GM21786 (cell line): ENCODE measurements around the gene REL.
"Not testable (repeated sequence)": the region's sequence is repeated elsewhere in the genome, so short reads cannot be mapped to it uniquely, and the experiment has no call there.

ENCODE experiments used
- ATAC-seq: cut with Tn5 transposase; IDR thresholded peaks from one replicate; pipeline ENCODE4 v1.9.1; 2021; ENCODE audit not compliant: unreplicated experiment

The REL gene

GRCh38 chr2:60867007-60867406, 14.4 kb upstream of the REL start:
- no peak for ATAC-seq

- ATAC-seq, result no peak
These were observed 13.5 kb upstream of the REL start for GRCh38 chr2:60867848-60868247.

GRCh38 chr2:60868589-60869273, 12.6 kb upstream of the REL start:
- ATAC-seq, result no peak

- peak; percentile 49 for ATAC-seq
These were observed 8.9 kb upstream of the REL start for GRCh38 chr2:60872510-60872928.

GRCh38 chr2:60873381-60873780, 8.0 kb upstream of the REL start:
- ATAC-seq, result peak; percentile 87

- ATAC-seq, result no peak
These were observed 5.9 kb upstream of the REL start for GRCh38 chr2:60875520-60875919.

- ATAC-seq, result no peak
These were observed 729 bp upstream of the REL start for GRCh38 chr2:60880643-60881046.

GRCh38 chr2:60882971-60883753, 1.8 kb downstream of the REL start:
- peak; percentile 34 for ATAC-seq

- ATAC-seq, result no peak
These were observed 2.5 kb downstream of the REL start for GRCh38 chr2:60883896-60884295.

- no peak for ATAC-seq
These were observed 3.4 kb downstream of the REL start for GRCh38 chr2:60884800-60885199.

GRCh38 chr2:60885683-60886082, 4.3 kb downstream of the REL start:
- ATAC-seq, result no peak

- ATAC-seq, result no peak
These were observed 5.6 kb downstream of the REL start for GRCh38 chr2:60886991-60887390.

- ATAC-seq, result no peak
These were observed 7.5 kb downstream of the REL start for GRCh38 chr2:60888853-60889252.

- not testable (repeated sequence) for ATAC-seq
These were observed 8.4 kb downstream of the REL start for GRCh38 chr2:60889581-60890392.

GRCh38 chr2:60890393-60890707, 9.0 kb downstream of the REL start:
- ATAC-seq, result no peak

- no peak for ATAC-seq
These were observed 9.8 kb downstream of the REL start for GRCh38 chr2:60891180-60891579.

- ATAC-seq, result no peak
These were observed 17.2 kb downstream of the REL start for GRCh38 chr2:60898567-60898966.

GRCh38 chr2:60899230-60899891, 18.0 kb downstream of the REL start:
- peak; percentile 58 for ATAC-seq

- ATAC-seq, result peak; percentile 21
These were observed 18.5 kb downstream of the REL start for GRCh38 chr2:60899892-60900249.

GRCh38 chr2:60901296-60901695, 19.9 kb downstream of the REL start:
- not testable (repeated sequence) for ATAC-seq

- ATAC-seq, result not testable (repeated sequence)
These were observed 24.5 kb downstream of the REL start for GRCh38 chr2:60905867-60906266.
